CD4-positive, alpha-beta T cell treated with Interleukin-4 for 4 hours (primary cell): ENCODE data around the gene NT5DC4.

Source experiments
- DNase-seq: peaks from one replicate; pipeline ENCODE4 v3.0.0-alpha.2; 2020

The NT5DC4 gene

DNA sequence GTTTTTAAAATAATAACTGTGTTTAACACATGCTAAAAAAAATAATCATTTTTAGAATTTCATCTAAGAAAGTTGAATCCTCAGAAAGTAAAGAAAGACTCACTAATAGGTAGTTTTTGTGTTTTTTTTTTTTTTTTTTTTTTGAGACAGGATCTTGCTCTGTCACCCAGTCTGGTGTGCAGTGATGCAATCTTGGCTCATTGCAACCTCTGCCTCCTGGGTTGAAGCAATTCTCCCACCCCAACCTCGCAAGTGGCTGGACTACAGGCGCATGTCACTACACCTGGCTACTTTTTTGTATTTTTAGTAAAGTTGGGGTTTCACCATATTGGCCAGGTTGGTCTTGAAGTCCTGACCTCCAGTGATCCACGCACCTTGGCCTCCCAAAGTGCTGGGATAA lies 36.4 kb downstream of the NT5DC4 start:
- no peak for DNase-seq

DNA sequence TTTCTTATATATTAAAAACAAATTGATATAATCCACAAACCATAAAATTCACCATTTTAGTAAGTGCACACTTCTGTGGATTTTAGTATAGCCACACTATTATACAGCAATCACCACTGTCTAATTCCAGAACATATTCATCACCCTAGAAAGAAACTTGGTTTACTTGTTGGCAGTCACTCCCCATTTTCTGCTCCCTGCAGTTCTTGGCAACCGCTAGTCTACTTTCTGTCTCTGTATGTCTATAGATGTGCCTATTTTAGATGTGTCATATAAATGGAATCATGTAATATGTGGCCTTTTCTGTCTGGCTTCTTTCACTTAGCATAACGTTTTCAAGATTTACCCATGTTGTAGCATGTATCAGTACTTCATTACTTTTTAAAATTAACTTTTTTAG lies 37.9 kb downstream of the NT5DC4 start:
- DNase-seq, result no peak

DNA sequence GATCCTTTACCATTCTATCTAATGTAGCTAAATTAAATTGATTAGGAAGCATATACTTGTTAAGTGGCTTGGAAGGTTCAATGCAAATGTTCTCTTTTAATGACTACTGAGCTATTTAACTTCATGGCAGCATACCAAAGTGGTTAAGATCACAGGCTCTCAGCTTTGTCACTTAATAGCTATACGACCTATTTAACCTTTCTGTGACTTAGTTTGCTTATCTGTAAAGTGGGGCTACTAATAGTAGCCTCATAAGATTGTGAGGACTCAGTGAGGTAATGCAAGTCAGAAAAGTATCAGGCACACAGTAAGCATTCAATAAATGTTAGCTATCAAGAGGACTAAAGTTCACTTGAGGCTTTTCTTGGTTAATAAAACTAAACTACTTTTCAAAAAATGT lies 39.3 kb downstream of the NT5DC4 start:
- no peak for DNase-seq

DNA sequence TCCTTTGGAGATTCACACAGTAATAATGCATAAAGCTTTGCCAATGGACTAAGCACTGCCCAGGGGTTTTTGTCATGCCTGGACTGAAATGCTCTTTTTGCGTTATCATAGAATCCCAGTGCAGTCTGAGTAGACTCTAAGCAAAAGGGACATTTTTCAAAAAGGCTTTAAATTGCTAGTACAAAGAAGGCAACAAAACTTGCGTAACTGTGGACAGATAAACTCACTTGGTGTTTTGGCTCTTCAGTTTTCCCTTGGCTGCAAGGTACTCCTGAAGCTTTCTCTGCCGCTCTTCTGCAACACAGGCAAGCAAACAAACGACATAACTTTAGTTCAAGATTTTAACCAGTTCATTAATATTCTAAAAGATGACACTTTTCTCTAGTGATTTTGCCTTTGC lies 41.5 kb downstream of the NT5DC4 start:
- no peak for DNase-seq

DNA sequence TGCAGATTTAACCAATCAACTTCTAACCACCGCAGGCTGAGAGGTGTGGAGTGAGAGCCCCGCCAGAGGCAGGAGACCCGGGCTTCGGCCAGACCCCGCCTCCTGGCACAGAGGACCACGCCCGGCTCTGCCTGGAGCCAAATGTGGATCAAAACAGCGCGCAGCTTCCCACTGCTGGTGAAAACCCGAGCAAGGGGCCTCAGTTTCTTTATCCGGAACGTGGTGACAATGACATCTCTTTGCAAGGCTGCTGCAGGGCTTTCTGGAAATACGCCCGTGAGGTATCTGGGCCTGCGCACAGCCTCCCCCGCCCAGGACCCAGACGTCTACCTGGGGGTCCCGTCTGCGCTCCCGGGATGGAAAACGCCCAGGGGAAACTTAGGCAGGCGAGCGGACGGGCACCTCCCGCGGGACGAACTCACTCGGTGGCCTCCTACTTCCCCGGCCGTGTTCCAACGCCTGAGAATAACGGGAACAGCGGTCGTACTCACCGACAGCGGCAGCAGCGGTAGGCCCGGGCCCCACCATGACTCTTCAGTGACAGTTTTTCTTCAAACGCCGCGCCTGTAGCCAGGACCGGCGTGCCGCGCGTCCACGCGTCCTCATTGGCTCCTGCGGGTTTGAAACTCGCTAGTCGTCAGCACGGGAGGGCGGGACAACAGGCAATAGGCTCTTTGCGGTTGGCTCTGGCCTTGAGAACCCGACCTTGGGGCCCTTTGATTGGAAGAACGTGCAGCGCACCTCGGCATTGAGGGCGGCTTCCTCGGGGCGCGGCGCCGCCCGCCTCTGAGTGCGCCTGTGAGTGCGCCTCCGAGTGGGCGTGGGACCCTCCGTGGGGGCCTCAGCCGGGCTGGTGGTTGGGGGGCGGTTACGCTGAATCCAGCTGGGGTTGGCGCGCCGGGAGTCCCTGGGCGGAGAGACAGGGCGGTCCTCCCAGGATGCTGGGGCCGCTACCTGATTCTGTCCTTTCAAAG lies 43.5 kb downstream of the NT5DC4 start, which contains the start of gene CKAP2L:
Gene CKAP2L, minus strand, starts transcription at position 539 of the 974 bp plus-strand sequence. Its CDS starts 11 bp downstream, at position 528.
- DNase-seq, result peak; percentile 95

DNA sequence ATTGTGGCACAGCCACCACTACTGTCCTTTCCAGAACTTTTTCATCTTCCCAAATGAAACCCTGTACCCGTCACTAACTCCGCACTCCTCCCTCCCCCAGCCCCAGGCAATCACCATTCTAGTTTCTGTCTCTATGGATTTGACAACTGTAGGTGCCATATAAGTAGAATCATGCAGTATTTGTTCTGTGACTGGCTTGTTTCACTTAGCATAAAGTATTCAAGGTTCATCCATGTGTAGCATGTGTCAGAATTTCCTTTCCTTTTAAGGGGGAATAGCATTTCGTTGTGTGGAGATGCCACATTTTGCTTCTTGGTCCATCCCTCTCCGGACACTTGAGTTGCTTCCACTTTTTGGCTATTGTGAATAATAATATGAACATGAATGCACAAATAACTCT lies 44.4 kb downstream of the NT5DC4 start:
- DNase-seq, result no peak

DNA sequence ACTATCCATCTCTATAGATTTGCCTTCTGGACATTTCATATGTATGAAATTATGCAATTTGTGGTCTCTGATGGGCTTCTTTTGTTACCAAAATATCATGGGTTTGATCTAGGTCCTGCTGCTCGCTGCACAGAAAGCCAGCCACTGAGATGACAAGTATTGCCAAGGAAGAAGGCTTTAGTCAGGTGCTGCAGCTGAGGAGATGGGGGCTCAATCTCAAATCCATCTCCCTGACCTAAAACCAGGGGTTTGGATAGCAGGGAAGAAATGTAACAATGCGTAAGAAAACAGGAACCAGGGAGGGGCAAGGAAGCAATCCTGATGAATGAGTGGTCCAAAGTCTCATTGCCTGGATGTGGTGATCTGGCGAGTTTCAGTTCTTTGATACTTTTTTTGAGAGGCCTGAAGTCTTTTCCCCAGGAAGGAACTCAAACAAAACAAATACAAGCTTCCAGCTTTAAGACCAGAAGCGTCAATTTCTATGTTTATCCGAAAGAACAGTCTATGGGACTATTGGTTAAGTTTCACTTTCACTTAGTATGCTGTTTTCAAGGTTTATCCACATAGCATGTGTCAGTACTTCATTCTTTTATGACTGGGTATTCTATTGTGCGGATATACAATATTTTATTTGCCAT lies 47.0 kb downstream of the NT5DC4 start:
- peak; percentile 24 for DNase-seq

DNA sequence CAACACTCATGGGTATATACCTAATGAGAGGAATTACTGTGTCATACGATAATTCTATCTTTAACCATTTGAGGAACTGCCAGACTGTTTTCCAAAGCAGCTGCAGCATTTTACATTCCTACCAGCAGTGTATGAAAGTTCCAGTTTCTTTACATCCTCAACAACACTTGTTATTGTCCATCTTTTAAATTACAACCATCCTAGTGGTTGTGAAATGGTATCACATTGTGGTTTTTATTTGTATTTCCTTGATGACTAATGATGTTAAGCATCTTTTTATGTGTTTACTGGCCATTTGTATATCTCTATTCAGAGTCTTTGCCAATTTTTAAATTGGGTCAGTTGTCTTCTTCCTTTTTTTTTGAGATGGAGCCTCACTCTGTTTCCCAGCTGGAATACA lies 47.6 kb downstream of the NT5DC4 start:
- no peak for DNase-seq

DNA sequence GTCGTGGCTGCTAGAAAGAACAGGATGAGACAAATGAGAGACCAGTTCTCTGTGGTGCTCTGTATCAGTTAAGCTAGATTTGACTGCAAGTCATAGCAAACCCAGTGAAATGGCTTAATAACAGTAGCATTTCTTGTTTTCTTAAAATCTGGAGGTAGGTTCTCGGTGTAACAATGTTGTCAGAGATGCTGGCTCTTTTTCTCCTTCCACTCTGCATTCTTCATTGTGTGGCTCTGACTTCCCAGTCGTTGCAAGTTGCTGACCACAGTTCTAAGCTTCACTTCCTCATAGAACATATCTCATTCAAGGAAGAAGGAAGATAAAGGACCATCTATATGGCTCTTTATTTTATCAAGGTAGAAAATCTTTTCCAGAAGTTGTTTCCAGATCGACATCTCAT lies 51.5 kb downstream of the NT5DC4 start:
- DNase-seq, result no peak

DNA sequence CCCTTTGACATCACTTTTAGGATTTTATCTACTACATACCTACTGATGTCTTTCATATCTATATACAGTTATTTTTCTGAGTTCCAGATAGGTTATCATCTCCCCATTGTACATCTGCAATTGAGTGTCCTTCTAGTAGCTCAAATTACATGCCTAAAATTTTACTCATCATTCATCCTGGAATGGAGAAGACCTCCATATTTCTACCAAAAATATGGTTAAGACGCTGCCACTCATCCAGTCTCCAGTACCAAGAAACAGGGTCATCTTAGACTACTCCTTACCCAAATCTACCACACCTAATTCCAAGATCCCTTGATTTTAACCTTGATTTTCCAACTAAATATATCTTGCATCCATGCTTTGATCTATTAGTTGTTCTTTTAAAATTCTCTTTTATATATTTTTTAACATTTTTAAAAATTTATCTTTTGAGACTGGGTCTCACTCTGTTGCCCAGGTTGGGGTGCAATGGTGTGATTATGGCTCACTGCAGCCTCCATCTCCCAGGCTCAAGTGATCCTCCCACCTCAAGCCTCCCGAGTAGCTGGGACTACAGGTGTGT lies 52.2 kb downstream of the NT5DC4 start:
- DNase-seq, result no peak

DNA sequence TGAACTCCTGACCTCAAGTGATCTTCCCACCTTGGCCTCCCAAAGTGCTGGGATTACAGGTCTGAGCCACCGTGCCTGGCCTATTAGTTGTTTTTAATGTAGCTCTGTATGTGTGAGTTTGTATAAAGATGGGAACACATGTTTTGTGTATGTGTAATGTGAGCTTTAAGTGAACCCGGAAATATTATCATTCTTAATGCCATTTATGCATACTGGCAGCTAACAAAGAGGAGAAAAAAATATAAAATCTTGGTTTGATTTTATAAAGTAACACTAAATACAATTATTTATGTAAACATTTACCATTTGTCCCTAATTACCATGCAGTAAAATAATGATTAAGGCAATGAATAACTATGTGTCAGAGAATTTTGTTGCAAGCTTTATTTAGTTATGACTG lies 52.7 kb downstream of the NT5DC4 start:
- DNase-seq, result no peak

DNA sequence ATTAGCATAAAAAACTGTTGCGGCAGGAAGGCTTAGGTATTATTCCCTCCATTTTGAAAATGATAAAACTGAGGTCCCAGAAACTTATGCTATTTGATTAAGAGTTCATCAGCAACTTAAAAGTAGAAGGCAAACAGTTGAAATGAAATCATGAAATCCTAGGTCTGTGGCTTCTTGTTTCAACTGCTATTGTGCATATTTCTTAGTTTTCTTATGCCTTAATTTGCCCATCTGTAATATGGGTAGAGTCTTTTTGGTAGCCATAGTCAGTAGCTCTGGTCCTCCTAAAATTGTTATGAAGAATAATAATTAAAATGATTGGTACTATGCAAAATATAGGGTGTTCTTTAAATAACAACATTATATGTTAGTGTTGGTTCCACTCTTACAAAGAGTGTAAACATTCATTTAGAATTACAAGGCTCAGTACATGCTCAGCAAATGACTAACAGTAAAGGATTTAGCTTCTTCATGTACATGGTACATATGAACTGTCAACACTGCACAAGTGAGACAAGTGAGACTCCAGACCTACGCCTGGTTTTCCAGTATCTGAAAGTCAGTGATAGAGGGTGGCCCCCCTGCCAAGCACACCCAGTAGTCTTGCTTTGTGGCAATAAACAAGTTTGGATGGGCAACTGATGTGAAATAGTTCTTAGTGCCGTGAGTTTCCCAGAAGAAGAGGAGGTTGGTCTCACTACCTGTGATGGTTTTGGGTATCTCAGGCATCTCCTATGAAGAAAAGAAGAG lies 53.9 kb downstream of the NT5DC4 start:
- no peak for DNase-seq

DNA sequence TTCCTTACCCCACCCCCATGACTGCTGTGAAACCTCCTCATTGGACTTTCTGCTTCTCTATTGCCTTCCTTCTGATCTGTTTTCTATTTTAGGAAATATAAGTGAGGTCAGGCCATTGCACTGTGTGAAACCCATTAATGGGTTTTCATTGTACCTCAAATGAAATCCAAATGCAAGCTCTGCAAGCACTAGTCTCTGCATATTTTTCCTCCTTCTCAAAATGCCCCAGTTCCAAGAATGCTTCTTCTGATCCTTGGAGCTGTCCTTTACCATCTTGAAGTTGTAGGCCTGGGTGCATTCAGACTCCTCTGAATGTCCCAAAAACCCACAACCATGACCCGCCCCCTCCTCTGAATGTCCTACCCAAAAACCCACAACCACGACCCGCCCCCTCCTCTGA lies 55.3 kb downstream of the NT5DC4 start:
- no peak for DNase-seq

DNA sequence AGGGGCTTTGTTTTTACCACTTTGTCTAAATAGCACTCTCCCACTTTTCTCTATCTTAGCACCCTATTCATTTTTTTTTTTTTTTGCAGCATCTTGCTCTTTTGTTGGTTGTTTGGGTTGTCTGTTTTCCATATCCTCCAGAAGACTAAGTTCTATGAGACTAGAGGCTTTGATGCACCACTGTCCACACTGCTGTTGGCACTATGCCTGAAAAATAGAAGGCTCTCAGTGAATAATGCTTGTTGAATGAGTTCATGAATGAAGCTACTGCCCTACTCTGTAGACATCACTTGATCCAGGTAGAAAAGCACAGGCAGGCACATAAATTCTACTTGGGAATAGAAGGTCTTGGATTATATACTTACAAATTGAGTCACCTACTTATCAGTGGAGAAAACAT lies 56.2 kb downstream of the NT5DC4 start:
- DNase-seq, result no peak

DNA sequence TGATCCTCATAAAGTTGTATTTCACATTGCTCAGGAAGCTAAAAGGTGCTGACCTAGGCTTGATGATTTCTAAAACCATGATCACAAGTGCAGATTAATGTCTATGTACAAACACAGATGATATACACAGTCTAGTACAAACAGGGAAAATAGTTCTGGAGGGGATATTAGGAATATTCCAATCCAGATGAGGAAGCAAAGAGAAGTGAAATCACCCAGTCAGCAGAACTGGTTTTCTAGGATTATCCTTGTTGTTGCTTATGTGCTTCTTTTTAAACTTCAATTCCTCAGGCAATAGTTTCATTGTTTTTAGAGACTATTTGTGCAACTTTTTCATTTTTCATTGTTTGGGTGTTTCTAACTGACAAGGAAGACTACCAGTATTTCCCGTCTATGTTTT lies 58.8 kb downstream of the NT5DC4 start:
- DNase-seq, result no peak

DNA sequence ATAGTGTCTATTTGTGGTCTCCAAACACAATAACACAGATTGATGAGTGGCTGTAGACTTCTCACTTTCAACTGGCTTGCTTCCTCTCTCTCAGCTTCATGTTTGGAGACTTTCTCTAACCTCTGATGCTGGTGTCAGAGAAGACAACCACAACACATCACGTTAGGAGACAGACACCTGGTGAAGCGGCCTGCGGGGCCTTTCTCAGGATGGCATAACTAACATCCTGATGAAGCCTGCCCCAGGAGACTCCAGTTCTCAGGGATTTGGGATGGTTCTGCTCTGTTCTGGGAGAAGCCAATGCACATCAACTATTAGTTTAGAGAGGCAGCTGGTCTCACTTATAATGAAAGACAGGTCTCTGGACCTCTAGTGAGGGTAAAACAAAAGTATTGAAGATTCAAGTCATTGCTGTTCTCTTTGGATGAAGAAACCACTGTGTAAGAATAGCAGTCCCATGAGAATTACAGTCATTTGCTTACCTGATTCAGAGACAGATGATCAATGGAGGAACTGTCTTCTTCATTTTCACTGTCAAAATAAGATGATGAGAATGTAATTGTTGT lies 61.5 kb downstream of the NT5DC4 start:
- DNase-seq, result no peak

DNA sequence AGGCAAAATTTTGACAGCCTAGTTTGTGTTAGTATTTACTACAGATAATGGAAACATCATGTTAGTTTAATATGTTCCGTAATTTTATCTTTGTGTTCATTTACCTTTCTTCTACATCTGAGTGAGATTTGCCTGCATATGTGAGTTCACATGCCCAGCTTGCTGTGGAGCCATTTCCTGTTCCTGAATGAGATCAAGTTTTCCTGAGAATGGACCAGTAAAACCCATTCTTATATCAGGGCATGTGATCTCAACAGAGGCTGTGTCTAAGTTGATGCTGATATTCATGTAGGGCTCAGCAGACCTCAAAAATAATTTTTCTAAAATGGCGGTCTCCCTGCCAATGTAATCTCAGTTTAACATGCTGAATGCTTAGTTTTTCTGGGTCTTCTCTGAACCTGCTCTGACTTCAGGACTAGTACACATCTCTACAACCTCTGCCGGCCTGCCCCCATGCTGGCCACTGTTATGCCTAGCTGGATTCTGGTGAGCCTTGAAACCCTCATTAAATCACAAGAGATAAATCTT lies 62.4 kb downstream of the NT5DC4 start:
- no peak for DNase-seq

DNA sequence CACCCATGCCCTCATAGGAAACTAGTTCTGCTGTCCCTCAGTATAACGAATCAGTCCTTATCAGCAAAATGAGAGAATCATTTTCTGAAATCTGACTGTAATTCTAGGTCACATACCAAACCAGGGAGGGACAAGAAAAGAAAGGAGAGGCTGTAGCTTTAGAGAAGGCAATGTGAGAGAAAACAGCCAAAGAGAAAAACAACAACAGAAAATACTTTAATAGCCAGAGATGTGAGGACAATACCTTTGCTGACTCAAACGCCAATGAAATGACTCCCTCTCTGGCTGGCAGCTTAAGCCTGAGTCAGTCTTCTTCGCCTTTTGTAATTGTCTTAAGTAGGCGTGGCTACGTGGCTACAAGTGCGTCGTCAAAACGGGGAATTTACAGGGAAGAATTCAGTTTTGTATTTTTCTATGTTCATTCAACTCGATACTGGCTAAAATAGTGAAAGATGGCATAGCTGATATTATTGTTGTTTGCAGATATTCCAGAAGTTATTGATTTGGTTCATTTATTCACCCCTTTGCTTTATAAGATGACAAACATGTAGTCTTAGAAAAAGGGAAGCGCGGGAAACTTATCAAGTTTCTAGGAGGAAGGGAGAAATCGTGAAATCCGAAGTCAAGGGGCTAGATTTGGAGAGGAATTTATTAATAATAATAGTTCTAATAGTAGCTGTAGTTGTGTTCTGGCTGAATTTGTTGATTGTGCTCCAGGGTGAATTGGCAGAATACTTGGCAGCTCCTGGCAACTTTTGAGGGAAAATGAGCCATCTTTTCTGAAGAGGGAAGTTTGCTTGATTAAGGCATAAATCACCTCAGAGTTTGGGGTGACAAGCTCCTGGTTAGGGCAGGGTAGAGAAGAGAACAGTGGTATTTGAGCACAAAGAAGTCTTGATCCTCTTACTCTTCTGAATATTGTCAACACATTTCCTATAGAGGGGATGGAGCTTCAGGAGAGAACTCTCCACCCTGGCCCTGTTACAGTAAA lies 63.7 kb downstream of the NT5DC4 start, which contains the start of gene IL1A:
Gene IL1A, minus strand, starts transcription at position 295 of the 991 bp plus-strand sequence. CDS start 723 bp downstream, outside the sequence.
- DNase-seq, result no peak

DNA sequence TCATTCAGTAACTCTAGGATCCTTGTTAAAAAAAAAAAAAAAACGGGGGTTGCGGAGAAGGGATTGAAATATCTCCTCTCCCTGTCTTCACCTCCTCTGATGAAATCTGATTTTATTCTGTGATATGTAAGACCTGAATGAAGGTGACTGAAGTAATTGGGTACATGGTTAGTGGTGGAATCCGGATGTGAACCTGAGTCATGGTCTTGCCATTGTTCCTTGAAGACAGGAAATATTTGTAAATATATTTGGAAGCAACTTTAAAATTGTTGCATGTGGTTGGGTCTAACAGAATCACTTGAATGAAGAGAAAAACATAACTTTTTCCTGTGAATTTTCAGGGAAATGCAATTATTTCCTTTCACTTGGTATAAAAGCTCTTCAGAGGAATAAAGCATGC lies 66.5 kb downstream of the NT5DC4 start:
- DNase-seq, result no peak

DNA sequence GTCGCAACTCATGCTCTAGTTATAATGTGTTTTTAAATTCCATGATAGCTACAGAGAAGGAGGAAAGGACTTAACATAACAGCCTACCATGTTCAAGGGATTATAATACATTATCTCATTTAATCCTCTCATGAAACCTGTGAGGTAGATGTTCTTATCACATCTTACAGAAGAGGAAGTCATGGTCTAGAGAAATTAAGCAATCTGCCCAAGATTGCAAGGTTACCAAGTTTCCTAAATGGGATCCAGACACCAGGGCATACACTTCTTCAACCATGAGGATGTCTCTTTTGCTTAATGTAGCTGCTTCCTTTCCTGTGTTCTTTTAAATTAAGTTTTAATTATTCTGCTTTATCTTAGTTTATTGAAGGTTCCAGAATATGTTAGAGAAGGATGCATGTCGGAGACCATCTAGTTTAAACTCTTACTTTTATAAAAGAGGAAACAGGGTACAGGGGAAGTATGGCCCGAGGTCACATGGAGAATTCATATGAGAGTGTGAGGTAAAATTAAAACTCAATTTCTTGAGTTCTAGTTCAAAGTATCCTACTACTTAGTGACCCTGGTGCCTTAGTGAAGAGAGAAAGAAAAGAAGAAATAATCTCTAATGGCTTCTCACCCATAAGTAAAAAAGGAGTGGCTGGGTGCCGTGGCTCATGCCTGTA lies 67.0 kb downstream of the NT5DC4 start:
- no peak for DNase-seq

DNA sequence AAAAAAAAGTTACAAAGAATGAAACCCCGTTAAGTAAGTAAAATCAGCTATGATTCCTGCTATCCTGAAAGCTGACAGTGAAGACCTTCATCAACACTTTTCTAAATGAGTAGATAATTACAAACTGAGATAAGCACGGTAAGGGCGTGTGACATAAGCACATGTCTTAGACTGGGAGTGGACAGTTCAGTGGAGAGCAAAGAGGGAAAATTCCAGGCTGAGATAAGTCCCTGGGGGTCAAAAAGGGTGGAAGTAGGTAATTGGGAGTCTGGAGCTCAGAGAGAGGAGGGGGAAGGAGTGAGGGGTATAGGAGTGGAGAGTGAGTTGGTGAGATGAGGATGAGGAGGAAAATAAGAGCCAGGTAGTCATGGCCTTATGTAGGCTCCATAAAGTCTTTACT lies 67.8 kb downstream of the NT5DC4 start:
- DNase-seq, result no peak
